Measurements from ENCODE around the gene ZBTB18.

Gene ZBTB18

DNA sequence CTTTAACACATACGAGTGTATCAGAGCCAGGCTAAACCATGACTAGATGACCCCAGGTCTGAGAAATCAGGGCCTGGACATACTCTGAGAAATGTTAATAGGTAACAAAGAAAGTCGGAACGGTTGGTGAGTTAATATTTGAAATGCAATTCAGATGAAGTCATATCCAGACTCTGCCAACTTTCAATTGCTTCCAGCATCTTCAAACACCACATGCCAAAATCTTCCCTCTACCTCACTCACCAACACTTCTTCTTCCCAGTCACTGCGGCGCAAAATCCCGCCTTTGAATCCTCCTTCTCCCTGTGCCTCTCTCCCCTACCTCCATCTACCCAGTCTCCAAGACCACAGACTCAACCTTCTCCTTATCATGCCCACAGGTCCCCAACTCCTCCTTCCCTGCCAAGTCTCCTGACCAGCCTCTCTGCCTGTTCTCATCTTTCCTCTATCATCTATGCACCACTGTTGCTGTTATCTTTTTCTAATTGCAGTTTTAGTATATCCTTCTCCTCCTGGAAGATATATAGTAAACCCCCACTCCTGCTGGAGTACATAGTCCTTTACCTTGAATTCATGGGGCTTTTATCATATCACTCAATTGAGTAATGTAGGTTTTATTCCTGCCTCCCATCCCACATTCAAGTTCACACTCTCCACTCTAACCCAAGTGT lies 41.3 kb downstream of the ZBTB18 start:
- no peak overlapping the region for H3K4me3 ChIP-seq (ENCODE audit: low read length)
- no peak for TF ChIP-seq CTCF (IDR thresholded peaks at IDR 0.05; ENCODE audit: insufficient read depth, low read depth, low read length, missing control alignments)
- no peak for DNase-seq (ENCODE audit: low read depth)

- no peak for TF ChIP-seq CTCF (IDR thresholded peaks at IDR 0.05; ENCODE audit: insufficient read depth, low read depth, low read length, missing control alignments)
- no peak for DNase-seq (ENCODE audit: low read depth)
- H3K4me3 ChIP-seq (ENCODE audit: low read length) = no peak overlapping the region
These were observed 42.0 kb downstream of the ZBTB18 start for GRCh38 chr1:244092964-244093638.

- no peak for TF ChIP-seq CTCF (IDR thresholded peaks at IDR 0.05; ENCODE audit: insufficient read depth, low read depth, low read length, missing control alignments)
- no peak for DNase-seq (ENCODE audit: low read depth)
- no peak overlapping the region for H3K4me3 ChIP-seq (ENCODE audit: low read length)
These were observed 43.9 kb downstream of the ZBTB18 start for GRCh38 chr1:244094880-244095528.

- no peak overlapping the region for H3K4me3 ChIP-seq (ENCODE audit: low read length)
- no peak for DNase-seq (ENCODE audit: low read depth)
- TF ChIP-seq CTCF (IDR thresholded peaks at IDR 0.05; ENCODE audit: insufficient read depth, low read depth, low read length, missing control alignments) = no peak
These were observed 44.4 kb downstream of the ZBTB18 start for GRCh38 chr1:244095529-244095911.

DNA sequence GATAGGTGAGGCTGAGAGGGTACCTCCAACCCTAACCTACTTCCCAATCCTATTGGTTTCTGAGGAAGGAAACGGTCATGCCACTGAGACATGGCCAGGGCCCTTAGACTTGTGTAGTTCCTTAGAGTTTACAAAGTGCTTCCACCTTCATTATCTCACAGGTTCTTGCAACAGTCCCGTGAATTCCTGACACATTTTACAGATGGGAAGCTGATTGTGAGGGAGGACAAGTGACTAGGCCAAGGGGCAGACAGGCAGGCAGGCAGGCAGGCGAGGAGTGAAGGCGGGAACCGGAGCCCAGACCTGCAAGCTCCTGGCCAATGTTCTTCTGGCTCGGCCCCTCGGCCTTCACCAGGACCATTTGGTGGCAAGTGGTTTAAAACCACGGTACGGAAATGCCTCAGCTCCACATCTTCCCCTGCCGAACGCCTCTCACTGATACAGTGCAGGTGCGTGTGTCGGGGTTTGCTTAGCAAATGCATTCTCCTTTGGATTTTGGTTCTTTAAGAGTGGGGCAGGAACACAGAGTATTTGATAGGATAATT lies 45.1 kb downstream of the ZBTB18 start:
- no peak for DNase-seq (ENCODE audit: low read depth)
- H3K4me3 ChIP-seq (ENCODE audit: low read length) = no peak overlapping the region
- no peak for TF ChIP-seq CTCF (IDR thresholded peaks at IDR 0.05; ENCODE audit: insufficient read depth, low read depth, low read length, missing control alignments)

DNA sequence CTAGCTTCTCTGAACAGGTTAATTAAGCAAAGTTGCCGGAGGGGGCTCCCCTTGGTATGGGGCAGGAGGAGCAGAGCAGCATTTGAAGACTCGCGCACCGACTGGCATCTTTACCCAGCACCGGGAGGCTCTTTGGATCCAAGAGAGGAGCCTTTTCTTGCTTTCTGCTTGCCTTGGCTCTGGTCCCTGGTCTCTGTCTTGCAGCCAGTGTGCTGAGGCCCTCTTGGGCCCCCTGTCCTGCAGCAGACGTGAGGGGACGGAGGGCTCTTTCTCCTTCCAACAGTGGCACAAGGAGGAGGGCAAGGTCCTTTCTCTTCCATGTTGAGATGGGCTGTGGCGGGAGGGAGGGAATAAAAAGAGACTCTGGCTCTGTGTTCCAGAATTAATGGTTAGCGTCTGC lies 45.6 kb downstream of the ZBTB18 start:
- no peak for TF ChIP-seq CTCF (IDR thresholded peaks at IDR 0.05; ENCODE audit: insufficient read depth, low read depth, low read length, missing control alignments)
- H3K4me3 ChIP-seq (ENCODE audit: low read length) = no peak overlapping the region
- DNase-seq (ENCODE audit: low read depth) = no peak

All from epithelial cell of esophagus (primary cell).